H9 (cell line): Measurements from ENCODE around the gene DSTYK. TPM values are rescaled to one million over a fixed set of nuclear protein-coding genes. Genes with fewer than 3 reads are reported as not detected.

Source experiments
- DNase-seq: peaks from one replicate; pipeline ENCODE4 v3.0.0-alpha.2; 2017
- H2AFZ ChIP-seq: one replicate; pipeline ENCODE4 v1.6.1; 2013; ENCODE audit warnings: mild to moderate bottlenecking, low read length, control low read depth, moderate library complexity
- H2AK5ac ChIP-seq: 2 replicates; pipeline ENCODE4 v1.6.1; 2013; ENCODE audit warnings: low read length, control low read depth, mixed read lengths; ENCODE audit not compliant: insufficient read length
- H2BK120ac ChIP-seq: one replicate; pipeline ENCODE4 v1.6.1; 2013; ENCODE audit warnings: low read depth, mild to moderate bottlenecking, low read length, control low read depth, inconsistent platforms; ENCODE audit not compliant: poor library complexity, severe bottlenecking
- H2BK12ac ChIP-seq: 2 replicates; pipeline ENCODE4 v1.6.1; 2013; ENCODE audit warnings: low read length, control low read depth, mixed read lengths, low read depth; ENCODE audit not compliant: insufficient read length
- H2BK15ac ChIP-seq: 2 replicates; pipeline ENCODE4 v1.6.1; 2013; ENCODE audit warnings: low read depth, low read length, control low read depth
- H2BK20ac ChIP-seq: one replicate; pipeline ENCODE4 v1.6.1; 2013; ENCODE audit warnings: low read depth, mild to moderate bottlenecking, low read length, control low read depth, inconsistent platforms; ENCODE audit not compliant: poor library complexity, severe bottlenecking
- H2BK5ac ChIP-seq: 2 replicates; pipeline ENCODE4 v1.6.1; 2013; ENCODE audit warnings: low read length, control low read depth, mixed read lengths; ENCODE audit not compliant: insufficient read length
- H3K14ac ChIP-seq: 2 replicates; pipeline ENCODE4 v1.6.1; 2013; ENCODE audit warnings: low read length, control low read depth; ENCODE audit not compliant: insufficient read depth
- H3K18ac ChIP-seq: 2 replicates; pipeline ENCODE4 v1.6.1; 2013; ENCODE audit warnings: low read depth, mild to moderate bottlenecking, mixed read lengths, low read length, control low read depth; ENCODE audit not compliant: insufficient read length
- H3K23ac ChIP-seq: 2 replicates; pipeline ENCODE4 v1.6.1; 2013; ENCODE audit warnings: low read length, control low read depth, mixed read lengths, low read depth; ENCODE audit not compliant: insufficient read length
- H3K23me2 ChIP-seq: 2 replicates; pipeline ENCODE4 v1.6.1; 2013; ENCODE audit warnings: low read depth, mild to moderate bottlenecking, mixed read lengths, low read length, control low read depth; ENCODE audit not compliant: insufficient read length, poor library complexity, severe bottlenecking
- H3K27ac ChIP-seq: 2 replicates; pipeline ENCODE4 v1.5.1; 2013; ENCODE audit warnings: low read length, control low read depth, mixed read lengths, low read depth; ENCODE audit not compliant: insufficient read length
- H3K27me3 ChIP-seq: 2 replicates; pipeline ENCODE4 v1.6.1; 2013; ENCODE audit warnings: low read length, control low read depth, inconsistent platforms; ENCODE audit not compliant: insufficient read depth
- H3K4ac ChIP-seq: 2 replicates; pipeline ENCODE4 v1.6.1; 2013; ENCODE audit warnings: low read depth, mild to moderate bottlenecking, control low read depth, inconsistent platforms, low read length, moderate library complexity
- H3K4me1 ChIP-seq: 2 replicates; pipeline ENCODE4 v1.6.1; 2013; ENCODE audit warnings: low read length, control low read depth, inconsistent platforms; ENCODE audit not compliant: insufficient read depth
- H3K4me2 ChIP-seq: 2 replicates; pipeline ENCODE4 v1.6.1; 2013; ENCODE audit warnings: low read length, control low read depth, mixed read lengths; ENCODE audit not compliant: insufficient read length, insufficient read depth
- H3K56ac ChIP-seq: 2 replicates; pipeline ENCODE4 v1.6.1; 2013; ENCODE audit warnings: low read depth, mild to moderate bottlenecking, mixed read lengths, low read length, control low read depth; ENCODE audit not compliant: insufficient read length
- H3K79me1 ChIP-seq: 2 replicates; pipeline ENCODE4 v1.6.1; 2013; ENCODE audit warnings: low read depth, mild to moderate bottlenecking, moderate library complexity, low read length, control low read depth, inconsistent platforms; ENCODE audit not compliant: insufficient read depth, poor library complexity, severe bottlenecking
- H3K79me2 ChIP-seq: 2 replicates; pipeline ENCODE4 v1.6.1; 2013; ENCODE audit warnings: low read length, control low read depth, inconsistent platforms; ENCODE audit not compliant: insufficient read depth
- H3K9ac ChIP-seq: 2 replicates; pipeline ENCODE4 v1.6.1; 2013; ENCODE audit warnings: low read length, control low read depth, mixed read lengths; ENCODE audit not compliant: insufficient read length; ENCODE audit errors: extremely low read depth
- H3K9me3 ChIP-seq: one replicate; pipeline ENCODE4 v1.6.1; 2013; ENCODE audit warnings: low read depth, low read length, inconsistent platforms; ENCODE audit not compliant: control insufficient read depth
- H3T11ph ChIP-seq: one replicate; pipeline ENCODE4 v1.6.1; 2013; ENCODE audit warnings: mild to moderate bottlenecking, low read length, control low read depth, inconsistent platforms
- H4K20me1 ChIP-seq: one replicate; pipeline ENCODE4 v1.6.1; 2013; ENCODE audit not compliant: control insufficient read depth, insufficient read length, insufficient read depth
- H4K5ac ChIP-seq: 2 replicates; pipeline ENCODE4 v1.6.1; 2013; ENCODE audit warnings: low read depth, mild to moderate bottlenecking, mixed read lengths, low read length, control low read depth; ENCODE audit not compliant: insufficient read length
- H4K8ac ChIP-seq: replicated peaks from 2 replicates; pipeline ENCODE4 v1.6.1; 2013; ENCODE audit warnings: low read length, control low read depth, mixed read lengths, low read depth; ENCODE audit not compliant: insufficient read length
- H4K91ac ChIP-seq: 2 replicates; pipeline ENCODE4 v1.6.1; 2013; ENCODE audit warnings: low read depth, mild to moderate bottlenecking, moderate library complexity, mixed read lengths, low read length, control low read depth; ENCODE audit not compliant: insufficient read length
- H3K27ac Mint-ChIP-seq, 3 experiments: 2 replicates in 2 of 3; 3 replicates in 1 of 3; pipeline ENCODE4 v1.8.0; 2020 to 2021; ENCODE audit warnings: mixed read lengths in 3 of 3, mild to moderate bottlenecking in 1 of 3, moderate library complexity in 1 of 3
- H3K27me3 Mint-ChIP-seq: 2 replicates; pipeline ENCODE4 v1.8.0; 2021; ENCODE audit warnings: low read depth, mild to moderate bottlenecking, moderate library complexity, mixed read lengths
- H3K36me3 Mint-ChIP-seq, 3 experiments: 2 replicates in 2 of 3; 3 replicates in 1 of 3; pipeline ENCODE4 v1.8.0; 2020 to 2021; ENCODE audit warnings: low read depth in 3 of 3, mixed read lengths in 3 of 3; ENCODE audit not compliant: insufficient read depth in 1 of 3
- H3K4me1 Mint-ChIP-seq, 2 experiments: 2 replicates each; pipeline ENCODE4 v1.8.0; 2020; ENCODE audit warnings: mixed read lengths in 2 of 2
- H3K4me3 Mint-ChIP-seq, 2 experiments: 2 replicates in 1 of 2; 3 replicates in 1 of 2; pipeline ENCODE4 v1.8.0; 2020 to 2021; ENCODE audit warnings: mild to moderate bottlenecking in 2 of 2, mixed read lengths in 2 of 2, moderate library complexity in 1 of 2
- H3K9me3 Mint-ChIP-seq, 2 experiments: 2 replicates in 1 of 2; 3 replicates in 1 of 2; pipeline ENCODE4 v1.8.0; 2020; ENCODE audit warnings: mild to moderate bottlenecking in 2 of 2, mixed read lengths in 2 of 2, moderate library complexity in 1 of 2
- total RNA-seq: library from RNA; stranded (reverse); gene quantifications from 2 replicates; pipeline ENCODE4 v1.2.1, GENCODE V29; 2021
- TF ChIP-seq, protein P1 (sequence below): fragments of 200-600 bp; sonication (generic); conservative IDR thresholded peaks from 3 replicates; pipeline ENCODE4 v1.8.0; 2021; ENCODE audit warnings: antibody characterized with exemption, mild to moderate bottlenecking

The DSTYK gene
- total RNA-seq, 1 experiment from 2014 or later, result 8.5 TPM

- H3K79me2 ChIP-seq, result no peaks in the 10 kb centered on the region
- DNase-seq, result no peak
- H4K8ac ChIP-seq, result no peak overlapping the region
- H3K23ac ChIP-seq, result no peak overlapping the region
- H3K4ac ChIP-seq, result no peak overlapping the region
- H2BK15ac ChIP-seq, result no peak overlapping the region
- TF ChIP-seq, protein P1, sequence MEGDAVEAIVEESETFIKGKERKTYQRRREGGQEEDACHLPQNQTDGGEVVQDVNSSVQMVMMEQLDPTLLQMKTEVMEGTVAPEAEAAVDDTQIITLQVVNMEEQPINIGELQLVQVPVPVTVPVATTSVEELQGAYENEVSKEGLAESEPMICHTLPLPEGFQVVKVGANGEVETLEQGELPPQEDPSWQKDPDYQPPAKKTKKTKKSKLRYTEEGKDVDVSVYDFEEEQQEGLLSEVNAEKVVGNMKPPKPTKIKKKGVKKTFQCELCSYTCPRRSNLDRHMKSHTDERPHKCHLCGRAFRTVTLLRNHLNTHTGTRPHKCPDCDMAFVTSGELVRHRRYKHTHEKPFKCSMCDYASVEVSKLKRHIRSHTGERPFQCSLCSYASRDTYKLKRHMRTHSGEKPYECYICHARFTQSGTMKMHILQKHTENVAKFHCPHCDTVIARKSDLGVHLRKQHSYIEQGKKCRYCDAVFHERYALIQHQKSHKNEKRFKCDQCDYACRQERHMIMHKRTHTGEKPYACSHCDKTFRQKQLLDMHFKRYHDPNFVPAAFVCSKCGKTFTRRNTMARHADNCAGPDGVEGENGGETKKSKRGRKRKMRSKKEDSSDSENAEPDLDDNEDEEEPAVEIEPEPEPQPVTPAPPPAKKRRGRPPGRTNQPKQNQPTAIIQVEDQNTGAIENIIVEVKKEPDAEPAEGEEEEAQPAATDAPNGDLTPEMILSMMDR, result no peak
- H2AK5ac ChIP-seq, result no peak overlapping the region
- H3K9ac ChIP-seq, result no peak overlapping the region
- H4K91ac ChIP-seq, result no peak overlapping the region
- H3K9me3 Mint-ChIP-seq, result no peaks in the 10 kb centered on the region; a peak in 1 of 5 replicates
- H2BK120ac ChIP-seq, result no peak overlapping the region
- no peak overlapping the region for H2BK5ac ChIP-seq
- no peak overlapping the region for H2AFZ ChIP-seq
- H3K4me1 ChIP-seq, result peaks cover 9% of the 10 kb centered on the region
- H2BK12ac ChIP-seq, result no peak overlapping the region
- no peak overlapping the region for H3K27ac Mint-ChIP-seq
- H3T11ph ChIP-seq, result no peak overlapping the region
- H4K20me1 ChIP-seq, result no peaks in the 10 kb centered on the region
- H3K9me3 ChIP-seq, result no peaks in the 10 kb centered on the region
- no peak overlapping the region for H3K27ac ChIP-seq
- no peaks in the 10 kb centered on the region for H3K36me3 Mint-ChIP-seq
- H3K27me3 ChIP-seq, result no peaks in the 10 kb centered on the region
- no peak overlapping the region for H3K14ac ChIP-seq
- H3K4me1 Mint-ChIP-seq, result peaks cover 23 to 27% of the 10 kb centered on the region in 2 experiments
- no peak overlapping the region for H4K5ac ChIP-seq
- H3K79me1 ChIP-seq, result no peaks in the 10 kb centered on the region
- H3K4me3 Mint-ChIP-seq, result no peak overlapping the region
- no peak overlapping the region for H3K4me2 ChIP-seq
- H3K56ac ChIP-seq, result no peak overlapping the region
- no peak overlapping the region for H2BK20ac ChIP-seq
- H3K18ac ChIP-seq, result no peak overlapping the region
- H3K23me2 ChIP-seq, result peaks cover 14% of the 10 kb centered on the region
- H3K27me3 Mint-ChIP-seq, result peaks cover 20% of the 10 kb centered on the region
These were observed 13.2 kb upstream of the DSTYK start for GRCh38 chr1:205224736-205225135.
